SK-N-SH (cell line): ENCODE measurements around the gene HLF.

Experiments used
- CTCF ChIP-seq: fragments of 200-600 bp; sonication (generic); IDR thresholded peaks from 2 replicates; pipeline ENCODE4 v1.6.1; 2017; ENCODE audit warnings: antibody characterized with exemption, mild to moderate bottlenecking, moderate library complexity
- ELF1 ChIP-seq: IDR thresholded peaks from 2 replicates; pipeline ENCODE4 v1.4.0; 2012
- EZH2phosphoT487 ChIP-seq: fragments of 200-600 bp; sonication (generic); IDR thresholded peaks from 2 replicates; pipeline ENCODE4 v1.6.1; 2017; ENCODE audit warnings: low read depth, mixed run types, mild to moderate bottlenecking, antibody characterized with exemption, moderate library complexity, borderline replicate concordance
- MAX ChIP-seq: IDR thresholded peaks from 2 replicates; pipeline ENCODE4 v1.4.0; 2012; ENCODE audit warnings: low read depth
- MEF2A ChIP-seq: IDR thresholded peaks from 2 replicates; pipeline ENCODE4 v1.4.0; 2012; ENCODE audit warnings: low read depth, borderline replicate concordance
- NFIC ChIP-seq: IDR thresholded peaks from 2 replicates; pipeline ENCODE4 v1.4.0; 2012; ENCODE audit warnings: borderline replicate concordance
- POLR2AphosphoS5 ChIP-seq: IDR thresholded peaks from 2 replicates; pipeline ENCODE4 v1.6.1; 2012; ENCODE audit warnings: low read depth, low read length
- RAD21 ChIP-seq: IDR thresholded peaks from 2 replicates; pipeline ENCODE4 v1.6.1; 2012; ENCODE audit warnings: mild to moderate bottlenecking, low read length
- RCOR1 ChIP-seq: fragments of 150-350 bp; IDR thresholded peaks from 2 replicates; pipeline ENCODE4 v1.6.1; 2017; ENCODE audit warnings: antibody characterized with exemption, low read length
- RFX5 ChIP-seq: IDR thresholded peaks from 2 replicates; pipeline ENCODE4 v1.6.1; 2012; ENCODE audit warnings: mild to moderate bottlenecking, improper control_type of control experiment, low read length
- TAF1 ChIP-seq: IDR thresholded peaks from 2 replicates; pipeline ENCODE4 v1.6.1; 2012; ENCODE audit warnings: low read depth, mild to moderate bottlenecking, low read length, moderate library complexity, borderline replicate concordance
- USF2 ChIP-seq: fragments of 150-350 bp; IDR thresholded peaks from 2 replicates; pipeline ENCODE4 v1.6.1; 2017; ENCODE audit warnings: antibody characterized with exemption, low read length, low read depth, borderline replicate concordance
- YY1 ChIP-seq: IDR thresholded peaks from 2 replicates; pipeline ENCODE4 v1.4.0; 2012; ENCODE audit warnings: low read depth, mild to moderate bottlenecking
- ZBTB33 ChIP-seq: IDR thresholded peaks from 2 replicates; pipeline ENCODE4 v1.4.0; 2012; ENCODE audit warnings: low read depth, borderline replicate concordance

- TF ChIP-seq USF2 (no peak), CTCF (no peak), TAF1 (no peak), RCOR1 (no peak), ZBTB33 (no peak), NFIC (no peak), YY1 (no peak), POLR2AphosphoS5 (no peak), RFX5 (no peak), RAD21 (no peak), EZH2phosphoT487 (no peak), MEF2A (no peak), ELF1 (no peak), MAX (no peak)
Observed at GRCh38 chr17:55291114-55291507, 26.4 kb downstream of the HLF start.
